HFFc6 (cell line): Measurements from ENCODE around the gene FNDC3B. TPM values are rescaled to one million over a fixed set of nuclear protein-coding genes. Genes with fewer than 3 reads are reported as not detected.

Experiments used
- DNase-seq: peaks from one replicate; pipeline ENCODE4 v3.0.0-alpha.2; 2018
- H3K27ac Mint-ChIP-seq: 2 replicates; pipeline ENCODE4 v1.8.0; 2020; ENCODE audit warnings: mild to moderate bottlenecking, mixed read lengths
- H3K27me3 Mint-ChIP-seq: 2 replicates; pipeline ENCODE4 v1.8.0; 2021; ENCODE audit warnings: mild to moderate bottlenecking, moderate library complexity, mixed read lengths; ENCODE audit not compliant: insufficient read depth
- H3K36me3 Mint-ChIP-seq: 2 replicates; pipeline ENCODE4 v1.8.0; 2021; ENCODE audit warnings: low read depth, mixed read lengths
- H3K4me1 Mint-ChIP-seq: 2 replicates; pipeline ENCODE4 v1.8.0; 2020; ENCODE audit warnings: low read depth, mixed read lengths
- H3K4me3 Mint-ChIP-seq: 2 replicates; pipeline ENCODE4 v1.8.0; 2020; ENCODE audit warnings: mild to moderate bottlenecking, moderate library complexity, mixed read lengths
- H3K9me3 Mint-ChIP-seq: 2 replicates; pipeline ENCODE4 v1.8.0; 2020; ENCODE audit warnings: mild to moderate bottlenecking, mixed read lengths
- CTCF ChIP-seq: fragments of 200-600 bp; sonication (generic); IDR thresholded peaks from 2 replicates; pipeline ENCODE4 v1.5.0; 2021; ENCODE audit warnings: antibody characterized with exemption, mild to moderate bottlenecking
- total RNA-seq, 6 experiments: library from RNA; stranded (reverse); fragmentation: NEBNext Ultra II Directional; extraction: Animal tissue kit (Norgen Biotek cat#: 25700); gene quantifications; 2 replicates in 1 of 6; 3 replicates in 5 of 6; pipeline ENCODE4 v1.2.3, GENCODE V29; 2021

FNDC3B gene
- total RNA-seq, 6 experiments from 2014 or later: 133 to 192 (median 155) TPM

GRCh38 chr3:172352786-172353185 lies 313.4 kb downstream of the FNDC3B start:
- H3K4me3 Mint-ChIP-seq: no peak overlapping the region

GRCh38 chr3:172354931-172355499 lies 315.6 kb downstream of the FNDC3B start:
- Mint-ChIP-seq H3K27ac (peak overlapping the region; percentile 40; the same call in 1 of the 2 replicates), H3K4me1 (peaks cover 60% of the 10 kb centered on the region), H3K9me3 (peaks cover 7% of the 10 kb centered on the region; the same call in 1 of the 2 replicates), H3K4me3 (no peak overlapping the region), H3K27me3 (peaks cover 4% of the 10 kb centered on the region), H3K36me3 (peaks cover 42% of the 10 kb centered on the region)
- no peak for DNase-seq
- no peak for TF ChIP-seq CTCF

More at GRCh38 chr3:172352786-172353185, 313.4 kb downstream of the FNDC3B start:
- H3K4me1 Mint-ChIP-seq: peaks cover 62% of the 10 kb centered on the region
- H3K27me3 Mint-ChIP-seq: peaks cover 4% of the 10 kb centered on the region
- H3K36me3 Mint-ChIP-seq: peaks cover 52% of the 10 kb centered on the region
- no peak for DNase-seq
- peaks cover 7% of the 10 kb centered on the region; the same call in 1 of the 2 replicates for H3K9me3 Mint-ChIP-seq
- H3K27ac Mint-ChIP-seq: no peak overlapping the region; the same call in 1 of the 2 replicates
- TF ChIP-seq CTCF: no peak

- DNase-seq: peak; percentile 91
- Mint-ChIP-seq H3K4me3 (no peak overlapping the region; the same call in 1 of the 2 replicates), H3K36me3 (peaks cover 37% of the 10 kb centered on the region), H3K9me3 (peaks cover 7% of the 10 kb centered on the region; the same call in 1 of the 2 replicates), H3K4me1 (peaks cover 52% of the 10 kb centered on the region), H3K27me3 (peaks cover 4% of the 10 kb centered on the region), H3K27ac (peak overlapping the region; percentile 70)
- no peak for TF ChIP-seq CTCF
Measured at GRCh38 chr3:172355836-172356235, 316.5 kb downstream of the FNDC3B start.

GRCh38 chr3:172356427-172356826 lies 317.0 kb downstream of the FNDC3B start:
- Mint-ChIP-seq H3K36me3 (peaks cover 37% of the 10 kb centered on the region), H3K27ac (peak overlapping the region; percentile 70), H3K9me3 (peaks cover 6% of the 10 kb centered on the region; the same call in 1 of the 2 replicates), H3K4me1 (peaks cover 46% of the 10 kb centered on the region), H3K27me3 (no peaks in the 10 kb centered on the region; the same call in 1 of the 2 replicates), H3K4me3 (no peak overlapping the region; the same call in 1 of the 2 replicates)
- no peak for TF ChIP-seq CTCF
- DNase-seq: no peak

GRCh38 chr3:172357850-172358754 lies 318.7 kb downstream of the FNDC3B start:
- peaks cover 37% of the 10 kb centered on the region for H3K4me1 Mint-ChIP-seq
- H3K9me3 Mint-ChIP-seq: no peaks in the 10 kb centered on the region
- DNase-seq: no peak
- no peak for TF ChIP-seq CTCF
- no peak overlapping the region for H3K4me3 Mint-ChIP-seq
- H3K27me3 Mint-ChIP-seq: no peaks in the 10 kb centered on the region; the same call in 1 of the 2 replicates
- H3K27ac Mint-ChIP-seq: no peak overlapping the region
- peaks cover 37% of the 10 kb centered on the region for H3K36me3 Mint-ChIP-seq
